GM18873 (cell line): ENCODE results near the gene BCOR.

Source experiments
- ATAC-seq: cut with Tn5 transposase; IDR thresholded peaks from one replicate; pipeline ENCODE4 v1.9.1; 2021; ENCODE audit warnings: mild to moderate bottlenecking, moderate library complexity, moderate number of reproducible peaks; ENCODE audit not compliant: unreplicated experiment, low FRiP score

Gene BCOR

GRCh38 chrX:40097504-40098263 is at the start of gene BCOR:
TSS of gene BCOR (minus strand) at chrX:40097958. CDS start at chrX:40077929, 20,029 bp downstream.
- no peak for ATAC-seq

DNA sequence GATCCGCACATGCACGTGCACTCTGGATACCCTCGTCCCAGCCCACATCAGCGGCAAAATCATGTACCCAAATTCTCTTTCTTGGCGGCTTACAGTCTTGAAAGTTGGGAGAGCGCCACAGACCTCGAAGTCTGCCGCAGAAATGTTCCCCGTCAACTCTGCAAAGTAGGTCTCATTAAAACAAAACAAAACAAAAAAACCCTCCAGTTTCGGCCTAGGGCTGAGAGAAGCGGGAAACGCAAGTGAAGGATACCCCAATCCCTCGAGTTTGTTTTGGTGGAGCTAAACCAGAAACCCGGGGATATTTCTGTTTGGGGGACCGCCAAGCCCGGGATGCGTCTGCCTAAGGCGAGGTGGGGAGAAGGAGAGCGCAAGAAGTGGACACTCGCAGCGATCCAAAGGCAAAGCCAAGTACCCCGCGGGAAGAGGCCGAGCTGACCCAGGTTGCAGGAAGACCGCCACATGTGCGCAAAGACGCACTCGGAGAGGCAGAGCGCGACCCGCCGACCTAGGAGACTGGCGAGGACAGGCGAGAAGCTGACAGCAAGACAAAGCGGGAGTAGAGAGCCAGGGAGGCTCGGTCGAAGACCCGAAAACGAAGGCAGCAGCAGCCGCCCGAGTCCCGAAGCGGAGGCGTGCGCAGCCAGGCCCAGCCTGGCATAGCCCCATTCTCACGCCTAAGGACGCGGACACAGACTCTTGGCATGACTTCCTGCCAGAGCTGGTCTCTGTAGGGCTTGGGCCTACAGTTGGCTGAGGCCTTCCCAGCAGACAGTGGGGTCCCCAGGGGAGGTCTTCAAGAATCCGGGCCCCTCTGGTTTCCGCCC is 49.6 kb upstream of the BCOR start:
- no peak for ATAC-seq

GRCh38 chrX:40146262-40147125 is 48.7 kb upstream of the BCOR start:
- ATAC-seq, result no peak

DNA sequence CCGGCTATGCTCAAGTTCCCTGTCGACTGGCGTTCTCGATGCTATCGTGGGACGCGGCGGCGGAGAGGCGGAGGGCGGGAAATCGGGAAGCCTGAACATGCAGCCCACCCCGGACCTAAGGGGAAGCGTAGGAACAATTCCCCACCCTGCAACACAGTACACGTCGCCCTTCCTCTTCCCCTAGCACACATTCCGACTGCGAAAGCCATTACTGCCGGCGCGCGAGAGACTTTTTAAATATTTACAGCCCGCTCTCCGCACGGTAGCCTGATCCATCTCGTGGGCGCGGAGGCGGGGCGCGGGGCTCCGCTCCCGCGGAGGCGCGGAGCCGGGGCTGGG is 48.1 kb upstream of the BCOR start:
- ATAC-seq, result no peak

DNA sequence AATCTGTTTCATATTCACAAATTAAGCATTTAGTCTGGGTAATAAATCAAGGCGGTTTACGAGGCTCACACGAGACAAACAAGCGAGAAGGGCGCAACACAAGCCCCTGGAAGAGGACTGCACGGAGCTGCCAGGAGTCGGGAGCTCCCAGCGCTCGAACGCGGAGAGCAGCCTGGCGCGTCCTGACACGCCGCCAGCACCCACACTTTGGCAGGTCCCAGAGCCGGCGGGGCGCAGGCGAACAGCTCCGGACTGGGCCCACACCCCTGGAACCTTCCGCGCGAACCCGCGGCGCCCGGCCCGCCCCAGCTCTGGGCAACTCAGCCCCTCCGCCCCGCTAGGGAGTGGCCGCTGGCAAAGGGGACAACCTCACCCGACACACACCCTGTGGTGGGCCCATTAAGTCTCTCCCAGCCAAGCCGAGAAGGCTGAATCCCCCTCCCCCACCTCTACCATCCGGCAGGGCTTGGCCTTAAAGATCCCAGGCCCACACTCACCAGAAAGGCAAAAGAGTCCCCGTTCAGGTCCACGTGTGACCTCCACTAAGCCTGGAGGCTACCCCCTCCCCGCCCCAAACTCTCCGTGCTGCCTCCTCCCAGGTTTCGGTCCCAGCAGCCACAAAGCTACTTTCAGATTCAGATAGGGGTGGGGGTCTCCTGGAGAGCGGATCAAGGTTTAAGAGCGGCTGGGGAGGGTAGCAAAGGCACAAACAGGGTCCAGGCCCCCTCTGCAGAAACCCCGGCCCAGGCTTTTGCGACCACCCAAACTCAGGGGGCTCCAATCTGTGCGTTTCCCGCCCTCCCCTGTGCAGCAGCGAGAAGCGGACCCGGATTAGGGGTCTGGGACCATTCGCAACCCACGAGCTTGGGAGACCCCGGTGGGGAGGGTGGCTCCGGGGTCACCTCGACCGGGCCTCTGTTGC is 47.5 kb upstream of the BCOR start:
- no peak for ATAC-seq

DNA sequence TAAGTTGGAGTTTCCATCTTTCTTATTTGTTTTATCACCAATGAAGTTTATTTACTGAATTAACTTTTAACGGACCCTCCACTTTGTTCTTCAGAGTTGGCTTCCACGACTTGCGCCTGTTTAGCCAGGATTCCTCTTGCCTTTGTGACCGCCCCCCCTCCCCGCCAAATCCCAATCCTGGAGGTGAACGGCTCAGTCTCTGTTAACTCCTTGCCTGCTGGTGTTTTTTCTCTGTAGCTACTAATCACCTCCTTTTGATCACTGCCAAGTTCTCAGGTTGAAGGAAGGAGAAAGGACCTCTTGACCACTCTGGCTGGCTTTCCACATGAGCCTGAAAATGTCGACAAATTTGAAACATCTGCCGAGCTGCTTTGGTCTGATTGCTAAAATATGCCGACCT is 46.8 kb upstream of the BCOR start:
- no peak for ATAC-seq

DNA sequence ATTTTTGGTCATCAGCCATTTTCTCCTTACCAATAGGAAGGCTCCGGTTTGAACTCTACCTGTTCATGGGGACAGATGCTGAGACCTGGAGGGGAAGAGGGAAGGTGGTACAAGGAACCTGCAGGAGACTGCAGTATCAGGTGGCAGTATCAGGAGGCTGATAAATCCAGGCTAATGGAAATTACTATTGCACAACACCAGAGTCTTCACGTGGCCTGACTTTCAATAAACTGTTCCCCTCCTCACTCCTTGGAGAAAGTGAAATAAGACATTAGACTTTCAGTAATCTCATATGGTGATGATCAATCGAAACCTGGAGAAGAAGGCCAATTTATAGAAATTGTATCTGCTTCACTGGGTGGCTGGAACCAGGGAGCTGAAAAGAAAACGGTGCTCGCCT is 46.2 kb upstream of the BCOR start:
- no peak for ATAC-seq

DNA sequence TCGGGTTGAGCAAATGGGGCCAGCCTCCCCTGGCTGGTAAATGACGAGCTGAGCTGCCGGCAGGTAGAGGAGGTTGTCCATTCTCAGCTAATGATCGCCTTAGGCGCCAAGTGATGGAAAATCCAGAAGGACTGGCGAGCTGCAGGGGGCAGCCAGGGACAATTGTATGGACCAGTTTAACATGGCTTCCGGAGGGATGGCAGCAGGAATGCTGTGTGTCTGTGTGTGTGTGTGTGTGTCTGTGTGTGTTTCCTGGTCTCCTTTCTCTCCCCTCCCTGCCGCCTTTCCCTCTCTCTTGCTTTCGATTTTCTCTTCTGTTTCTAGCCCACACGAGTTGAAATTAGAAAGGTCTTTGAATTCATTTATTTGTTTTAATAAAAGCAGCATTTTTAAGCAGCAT is 45.2 kb upstream of the BCOR start:
- ATAC-seq, result no peak

- ATAC-seq, result no peak
Observed at GRCh38 chrX:40142417-40142816, 44.7 kb upstream of the BCOR start.

DNA sequence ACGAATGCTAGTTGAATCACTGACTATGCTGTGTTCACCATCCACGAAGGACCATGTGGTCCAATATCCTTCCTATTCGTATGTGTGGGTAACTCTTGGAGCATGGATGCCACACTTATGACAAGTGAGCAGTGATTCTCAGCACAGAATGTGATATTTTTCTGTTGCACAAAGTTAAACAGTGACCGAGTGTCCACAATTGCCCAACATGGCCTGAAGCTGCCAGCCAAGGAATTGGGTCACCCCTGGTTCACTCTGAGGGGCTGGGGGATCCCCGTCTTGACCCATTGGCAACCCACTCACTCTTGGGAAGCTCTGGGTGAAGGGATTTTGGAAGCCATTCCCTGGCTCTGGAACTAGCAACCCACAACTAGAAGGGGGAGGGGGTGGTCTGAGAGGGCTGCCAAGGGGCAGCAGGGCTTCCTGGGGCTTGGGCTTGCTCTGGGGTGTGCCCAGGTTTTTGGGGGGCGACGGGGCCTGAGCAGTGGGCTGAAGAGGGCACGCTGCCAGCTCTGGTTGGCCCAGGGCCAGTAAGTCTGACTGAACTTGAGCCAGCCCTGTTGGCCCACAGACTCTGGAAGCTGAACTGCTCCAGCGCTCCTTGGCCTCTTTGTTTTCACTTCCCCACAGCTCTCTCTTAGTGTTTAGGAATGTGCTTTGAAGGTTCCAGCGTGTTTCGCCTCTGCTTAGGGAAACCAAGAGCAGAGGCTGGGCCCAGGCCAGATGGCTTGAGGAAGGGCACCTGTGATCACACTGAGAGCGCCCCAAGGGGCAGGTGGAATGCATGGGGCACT is 43.1 kb upstream of the BCOR start:
- no peak for ATAC-seq

DNA sequence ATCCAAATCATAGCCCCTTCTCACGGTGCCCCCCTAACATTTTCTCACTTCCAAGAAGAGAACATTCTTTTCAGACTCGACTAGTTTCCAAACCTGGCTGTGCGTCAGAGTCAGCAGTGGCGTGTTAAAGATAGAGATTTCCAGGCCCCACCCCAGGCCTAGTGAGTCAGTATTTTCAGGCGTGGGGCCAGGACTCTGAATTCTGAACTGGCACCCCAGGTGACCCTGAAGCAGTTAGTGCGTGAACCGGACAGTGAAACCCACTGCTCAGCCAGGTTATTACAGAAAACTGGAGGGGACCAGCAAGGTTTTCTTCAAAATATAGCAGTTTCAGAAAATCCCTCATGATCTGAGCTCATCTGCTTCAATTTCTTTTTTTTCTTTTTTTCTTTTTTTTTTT is 35.0 kb upstream of the BCOR start:
- ATAC-seq, result no peak

- no peak for ATAC-seq
Observed at GRCh38 chrX:40131654-40132337, 34.0 kb upstream of the BCOR start.

- ATAC-seq, result no peak
Observed at GRCh38 chrX:40130207-40130606, 32.4 kb upstream of the BCOR start.

- ATAC-seq, result no peak
Observed at GRCh38 chrX:40127052-40127451, 29.3 kb upstream of the BCOR start.

DNA sequence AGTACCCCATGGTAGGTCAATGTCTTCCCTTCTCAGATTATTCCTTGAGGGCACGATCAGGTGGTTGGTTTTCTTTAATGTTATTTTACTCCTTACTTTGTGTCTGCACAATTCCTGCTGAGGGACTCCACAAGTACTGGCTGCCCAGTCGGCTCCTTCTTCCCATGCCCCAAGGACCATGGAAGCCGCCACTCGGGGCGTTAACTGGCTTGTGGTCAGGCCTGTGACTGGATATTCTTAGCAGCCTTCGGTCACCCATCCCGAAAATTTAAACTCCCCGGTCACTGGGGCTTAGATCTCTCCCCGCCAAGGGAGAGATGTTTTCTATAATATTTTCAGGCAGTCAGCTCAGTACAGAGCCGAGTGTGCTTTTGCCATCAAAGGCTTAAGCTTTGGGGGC is 24.7 kb upstream of the BCOR start:
- no peak for ATAC-seq

GRCh38 chrX:40121618-40122017 is 23.9 kb upstream of the BCOR start:
- no peak for ATAC-seq

- ATAC-seq, result no peak
Observed at GRCh38 chrX:40120838-40121580, 23.3 kb upstream of the BCOR start.

DNA sequence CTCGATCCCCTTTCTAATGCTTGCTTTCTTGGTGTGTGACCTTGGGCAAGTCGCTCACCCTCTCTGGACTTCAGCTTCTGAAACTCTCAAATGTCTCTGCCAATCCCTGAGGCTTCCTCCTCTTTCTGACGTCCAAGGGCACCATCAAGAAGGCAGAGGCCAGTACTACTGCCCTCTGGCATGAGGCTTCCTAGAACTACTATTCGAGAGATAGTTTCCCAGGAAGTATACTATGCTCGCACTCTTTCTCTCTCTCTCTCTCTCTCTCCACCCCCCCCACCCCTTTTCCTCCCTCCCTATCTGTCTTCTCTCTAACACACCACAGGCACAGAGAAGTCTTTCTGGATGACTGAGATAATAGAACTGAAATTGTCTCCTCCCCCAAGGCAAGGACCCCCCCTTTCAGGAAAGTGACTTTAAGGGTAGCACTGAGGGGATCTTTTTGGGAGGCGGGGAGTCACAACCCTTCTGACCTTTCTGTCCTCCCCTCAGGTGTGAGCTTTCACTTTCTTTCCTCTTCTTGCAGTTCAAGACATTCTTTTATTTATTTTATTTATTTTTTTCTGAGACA is 20.0 kb upstream of the BCOR start:
- no peak for ATAC-seq
